CD14-positive monocyte (primary cell): ENCODE measurements around the gene ARHGDIA. TPM values are rescaled to one million over a fixed set of nuclear protein-coding genes. Genes with fewer than 3 reads are reported as not detected.

Experiments used
- DNase-seq, 3 donors: peaks; one replicate each; pipeline ENCODE4 v3.0.0-alpha.2; 2011 to 2022
- H2AFZ ChIP-seq: 2 replicates; pipeline ENCODE4 v1.6.0; 2012; ENCODE audit warnings: mild to moderate bottlenecking, low read depth, low read length, inconsistent platforms; ENCODE audit not compliant: insufficient read depth, poor library complexity, severe bottlenecking
- H3K27ac ChIP-seq, 2 donors: 1 replicate in 1 of 2; 2 replicates in 1 of 2; pipeline ENCODE4 v1.5.1; 2012 to 2013; ENCODE audit warnings: low read length in 2 of 2, control low read depth in 1 of 2, inconsistent platforms in 1 of 2, low read depth in 1 of 2, mild to moderate bottlenecking in 1 of 2
- H3K27me3 ChIP-seq, 2 donors: one replicate each; pipeline versions ENCODE4 v1.6.0 to v1.6.1; 2011 to 2013; ENCODE audit warnings: low read length in 2 of 2; ENCODE audit not compliant: control insufficient read depth in 2 of 2, insufficient read depth in 2 of 2
- H3K36me3 ChIP-seq, 2 donors: replicated peaks in 1 of 2; 1 replicate in 1 of 2; 2 replicates in 1 of 2; pipeline versions ENCODE4 v1.5.1 to v1.6.1; 2012 to 2013; ENCODE audit warnings: low read length in 2 of 2, control low read depth in 1 of 2, inconsistent platforms in 1 of 2, mild to moderate bottlenecking in 1 of 2; ENCODE audit not compliant: insufficient read depth in 2 of 2, control insufficient read depth in 1 of 2
- H3K4me1 ChIP-seq, 2 donors: 1 replicate in 1 of 2; 2 replicates in 1 of 2; pipeline versions ENCODE4 v1.5.1 to v1.6.1; 2012 to 2013; ENCODE audit warnings: low read length in 2 of 2, control low read depth in 1 of 2, inconsistent platforms in 1 of 2, mild to moderate bottlenecking in 1 of 2, moderate library complexity in 1 of 2; ENCODE audit not compliant: insufficient read depth in 2 of 2, control insufficient read depth in 1 of 2
- H3K4me2 ChIP-seq: replicated peaks from 2 replicates; pipeline ENCODE3; 2012; ENCODE audit warnings: low read length, moderate library complexity, mild to moderate bottlenecking; ENCODE audit not compliant: poor library complexity, severe bottlenecking; ENCODE audit errors: extremely low read depth
- H3K4me3 ChIP-seq, 3 experiments: fragments of 200-600 bp in 1 of 3; sonication (generic) in 1 of 3; replicated peaks in 1 of 3; 1 replicate in 2 of 3; 2 replicates in 1 of 3; pipeline ENCODE4 v1.5.1; 2011 to 2013; ENCODE audit warnings: low read length in 3 of 3, mild to moderate bottlenecking in 3 of 3, control low read depth in 2 of 3, low read depth in 2 of 3, inconsistent platforms in 1 of 3, moderate library complexity in 1 of 3
- H3K79me2 ChIP-seq: 2 replicates; pipeline ENCODE4 v1.6.0; 2012; ENCODE audit warnings: mild to moderate bottlenecking, control low read depth, inconsistent platforms, low read length, moderate library complexity; ENCODE audit not compliant: insufficient read depth
- H3K9ac ChIP-seq: 2 replicates; pipeline ENCODE4 v1.6.0; 2017; ENCODE audit warnings: low read length, mild to moderate bottlenecking; ENCODE audit not compliant: insufficient read depth, poor library complexity, severe bottlenecking
- H3K9me3 ChIP-seq, 2 donors: replicated peaks in 1 of 2; 1 replicate in 1 of 2; 2 replicates in 1 of 2; pipeline versions ENCODE4 v1.5.1 to v1.6.1; 2012 to 2013; ENCODE audit warnings: low read length in 2 of 2, control low read depth in 1 of 2; ENCODE audit not compliant: control insufficient read depth in 1 of 2, insufficient read depth in 1 of 2
- H4K20me1 ChIP-seq: 2 replicates; pipeline ENCODE4 v1.6.0; 2012; ENCODE audit warnings: mild to moderate bottlenecking, low read length, control low read depth, moderate library complexity; ENCODE audit not compliant: insufficient read depth
- H3K27ac Mint-ChIP-seq, 7 donors: one replicate each; pipeline ENCODE4 v1.8.0; 2020; ENCODE audit warnings: mild to moderate bottlenecking in 7 of 7, mixed read lengths in 7 of 7, moderate library complexity in 6 of 7, inconsistent platforms in 2 of 7
- H3K27me3 Mint-ChIP-seq, 3 donors: one replicate each; pipeline ENCODE4 v1.8.0; 2021 to 2022; ENCODE audit warnings: low read depth in 3 of 3, mild to moderate bottlenecking in 3 of 3, mixed read lengths in 3 of 3, moderate library complexity in 3 of 3, inconsistent platforms in 1 of 3
- H3K36me3 Mint-ChIP-seq, 2 donors: one replicate each; pipeline ENCODE4 v1.8.0; 2020; ENCODE audit warnings: mixed read lengths in 2 of 2, inconsistent platforms in 1 of 2, mild to moderate bottlenecking in 1 of 2
- H3K4me1 Mint-ChIP-seq: one replicate; pipeline ENCODE4 v1.8.0; 2020; ENCODE audit warnings: mild to moderate bottlenecking, mixed read lengths
- H3K4me3 Mint-ChIP-seq, 2 donors: one replicate each; pipeline ENCODE4 v1.8.0; 2020; ENCODE audit warnings: mild to moderate bottlenecking in 2 of 2, mixed read lengths in 2 of 2, moderate library complexity in 1 of 2
- H3K9me3 Mint-ChIP-seq, 7 donors: one replicate each; pipeline ENCODE4 v1.8.0; 2020 to 2022; ENCODE audit warnings: mixed read lengths in 7 of 7, mild to moderate bottlenecking in 6 of 7, moderate library complexity in 6 of 7, inconsistent platforms in 2 of 7
- CTCF ChIP-seq: fragments of 200-600 bp; IDR thresholded peaks from one replicate; pipeline ENCODE4 v1.8.0; 2022; ENCODE audit warnings: antibody characterized with exemption, mild to moderate bottlenecking
- WGBS: methylation state at CpG from one replicate; pipeline ENCODE4 v1.1.5; 2013; ENCODE audit warnings: missing lambda C conversion rate; ENCODE audit not compliant: insufficient coverage; 5-methylcytosine and 5-hydroxymethylcytosine counted together
- intact Hi-C, 2 donors: fragments of 100-400 bp; cut with micrococcal nuclease; formaldehyde crosslinking; loops; one replicate each; pipeline versions ENCODE4 v1.15.0 to v1.15.1; 2023
- polyA plus RNA-seq, 3 donors: library from polyadenylated mRNA; depleted of rRNA in 1 of 3; unstranded in 2 of 3; stranded (reverse) in 1 of 3; fragments of 300-500 nt in 2 of 3; fragments of >200 nt in 1 of 3; fragmentation: Illumina TruSeq in 2 of 3; gene quantifications; 1 replicate in 2 of 3; 2 replicates in 1 of 3; pipeline ENCODE4 v1.2.3, GENCODE V29; 2012 to 2021

ARHGDIA gene
- polyA plus RNA-seq, 3 donors, result 86.3 to 477 (median 97.2) TPM

- peak within 1 kb of the TSS; percentile 31 for H3K4me2 ChIP-seq
Measured at GRCh38 chr17:81902023-81902652, 31.0 kb upstream of the ARHGDIA start, which contains the start of gene NPB. TSS of gene NPB (plus strand) at chr17:81902238. CDS start at chr17:81902278, 40 bp downstream.

More at GRCh38 chr17:81902023-81902652, 31.0 kb upstream of the ARHGDIA start, which contains the start of gene NPB:
- Histone ChIP-seq H3K4me3 (no peak within 1 kb of the TSS), H3K79me2 (peaks cover 5% of the 10 kb centered on the region), H3K36me3 (peaks cover 41 to 56% of the 10 kb centered on the region in 2 donors), H3K9me3 (no peaks in the 10 kb centered on the region), H4K20me1 (peaks cover 27% of the 10 kb centered on the region), H3K9ac (no peak within 1 kb of the TSS), H3K27ac (no peak within 1 kb of the TSS), H3K27me3 (peaks cover 3 to 20% of the 10 kb centered on the region in 2 donors), H3K4me1 (peaks cover 0 to 12% of the 10 kb centered on the region in 2 donors), H2AFZ (no peak within 1 kb of the TSS)
- 2% methylated on average over 74 of the region's 79 CpGs for WGBS
- intact Hi-C loops, result no loop called here
- DNase-seq, result no peak
- peaks cover 19 to 33% (median 21%) of the 10 kb centered on the region in 3 donors for H3K27me3 Mint-ChIP-seq
- no peak for TF ChIP-seq CTCF
- peaks cover 2% of the 10 kb centered on the region for H3K4me1 Mint-ChIP-seq
- peaks cover 59 to 67% of the 10 kb centered on the region in 2 donors for H3K36me3 Mint-ChIP-seq
- H3K4me3 Mint-ChIP-seq, result peak within 1 kb of the TSS in 1 of 2 donors; percentile 77
- peak within 1 kb of the TSS in 1 of 7 donors; percentile 4 for H3K27ac Mint-ChIP-seq
- peaks cover 0 to 12% (median 0%) of the 10 kb centered on the region in 7 donors for H3K9me3 Mint-ChIP-seq
